Activated naive CD8-positive, alpha-beta T cell treated with anti-CD3 and anti-CD28 coated beads, Interleukin-2, amount 10 ng/mL, durations not matched to agents 7 days and 5 days (primary cell): Measurements from ENCODE around the gene HS3ST1. TPM values are rescaled to one million over a fixed set of nuclear protein-coding genes. Genes with fewer than 3 reads are reported as not detected.

Experiments
- ATAC-seq: fragments of 150-1000 bp; cut with Tn5 transposase; one replicate; pipeline ENCODE4 v1.10.0; 2021; ENCODE audit warnings: low read depth, moderate library complexity
- POLR2A ChIA-PET: fragments of 350-600 bp; sonication (Branson Sonifier 250); formaldehyde crosslinking; loops from one replicate; lab custom pipeline; 2021; ENCODE audit warnings: antibody characterized with exemption; lab: Charles Lee
- DNase-seq: peaks from one replicate; pipeline ENCODE4 v3.0.0; 2021
- H3K27ac Mint-ChIP-seq: one replicate; pipeline ENCODE4 v1.8.0; 2022; ENCODE audit warnings: mild to moderate bottlenecking, mixed read lengths
- H3K27me3 Mint-ChIP-seq: one replicate; pipeline ENCODE4 v1.8.0; 2022; ENCODE audit warnings: mild to moderate bottlenecking, moderate library complexity, mixed read lengths
- H3K36me3 Mint-ChIP-seq: one replicate; pipeline ENCODE4 v1.8.0; 2021; ENCODE audit warnings: mild to moderate bottlenecking, mixed read lengths
- H3K4me1 Mint-ChIP-seq: one replicate; pipeline ENCODE4 v1.8.0; 2021; ENCODE audit warnings: mixed read lengths
- H3K4me3 Mint-ChIP-seq: one replicate; pipeline ENCODE4 v1.8.0; 2022; ENCODE audit warnings: mild to moderate bottlenecking, moderate library complexity, mixed read lengths
- H3K9me3 Mint-ChIP-seq: one replicate; pipeline ENCODE4 v1.8.0; 2021; ENCODE audit warnings: mixed read lengths
- total RNA-seq, 2 experiments: library from RNA; stranded (reverse); gene quantifications; one replicate each; pipeline ENCODE4 v1.2.3, GENCODE V29; 2021

HS3ST1 gene
- total RNA-seq: under 1 TPM; 0.06 to 0.47 TPM

GRCh38 chr4:11428231-11428898 lies at the start of gene HS3ST1:
TSS of gene HS3ST1 (minus strand) at chr4:11428894. CDS start at chr4:11400005, 28,889 bp downstream.
- POLR2A ChIA-PET: no interaction called here
- peaks cover 12% of the 10 kb centered on the region for H3K4me1 Mint-ChIP-seq
- H3K4me3 Mint-ChIP-seq: peak within 1 kb of the TSS; percentile 74
- no peaks in the 10 kb centered on the region for H3K9me3 Mint-ChIP-seq
- H3K36me3 Mint-ChIP-seq: no peaks in the 10 kb centered on the region
- DNase-seq: peak; percentile 27
- peaks cover 51% of the 10 kb centered on the region for H3K27me3 Mint-ChIP-seq
- H3K27ac Mint-ChIP-seq: no peak within 1 kb of the TSS
- peak; percentile 57 for ATAC-seq

GRCh38 chr4:11475871-11476270 lies 47.2 kb upstream of the HS3ST1 start:
- ATAC-seq (no peak), DNase-seq (no peak)
- Mint-ChIP-seq H3K27me3 (no peaks in the 10 kb centered on the region), H3K4me3 (no peak overlapping the region), H3K4me1 (peaks cover 13% of the 10 kb centered on the region), H3K27ac (no peak overlapping the region), H3K36me3 (peaks cover 16% of the 10 kb centered on the region), H3K9me3 (peaks cover 8% of the 10 kb centered on the region)
- POLR2A ChIA-PET: no interaction called here

- Mint-ChIP-seq H3K27me3 (no peaks in the 10 kb centered on the region), H3K27ac (no peak overlapping the region), H3K4me3 (no peak overlapping the region), H3K9me3 (peaks cover 8% of the 10 kb centered on the region), H3K36me3 (peaks cover 16% of the 10 kb centered on the region), H3K4me1 (peaks cover 24% of the 10 kb centered on the region)
- DNase-seq: no peak
- no peak for ATAC-seq
- POLR2A ChIA-PET: no interaction called here
These were observed 45.5 kb upstream of the HS3ST1 start for GRCh38 chr4:11474146-11474545.

- Mint-ChIP-seq H3K27ac (peak overlapping the region; percentile 93), H3K4me3 (peak overlapping the region; percentile 65), H3K36me3 (peaks cover 14% of the 10 kb centered on the region), H3K4me1 (peaks cover 32% of the 10 kb centered on the region), H3K9me3 (peaks cover 4% of the 10 kb centered on the region), H3K27me3 (no peaks in the 10 kb centered on the region)
- POLR2A ChIA-PET: no interaction called here
- ATAC-seq: no peak
- no peak for DNase-seq
These were observed 43.8 kb upstream of the HS3ST1 start for GRCh38 chr4:11472535-11472934.

GRCh38 chr4:11471618-11472017 lies 42.9 kb upstream of the HS3ST1 start:
- H3K27ac Mint-ChIP-seq: peak overlapping the region; percentile 96
- ATAC-seq (peak; percentile 99), DNase-seq (peak; percentile 46)
- H3K9me3 Mint-ChIP-seq: no peaks in the 10 kb centered on the region
- no peaks in the 10 kb centered on the region for H3K27me3 Mint-ChIP-seq
- POLR2A ChIA-PET: interaction anchor here (1.0 kb wide), 1 partner anchor 9 kb away, joined by 6 read pairs; no protein-coding TSS in a partner anchor
- peaks cover 34% of the 10 kb centered on the region for H3K4me1 Mint-ChIP-seq
- peak overlapping the region; percentile 81 for H3K4me3 Mint-ChIP-seq
- H3K36me3 Mint-ChIP-seq: peaks cover 10% of the 10 kb centered on the region

GRCh38 chr4:11471046-11471441 lies 42.4 kb upstream of the HS3ST1 start:
- DNase-seq: no peak
- no peaks in the 10 kb centered on the region for H3K27me3 Mint-ChIP-seq
- H3K36me3 Mint-ChIP-seq: peaks cover 10% of the 10 kb centered on the region
- ATAC-seq: no peak
- POLR2A ChIA-PET: no interaction called here
- H3K4me3 Mint-ChIP-seq: peak overlapping the region; percentile 81
- no peaks in the 10 kb centered on the region for H3K9me3 Mint-ChIP-seq
- H3K4me1 Mint-ChIP-seq: peaks cover 34% of the 10 kb centered on the region
- H3K27ac Mint-ChIP-seq: peak overlapping the region; percentile 96

- POLR2A ChIA-PET: no interaction called here
- Mint-ChIP-seq H3K27me3 (no peaks in the 10 kb centered on the region), H3K4me3 (peak overlapping the region; percentile 81), H3K27ac (peak overlapping the region; percentile 96), H3K36me3 (peaks cover 10% of the 10 kb centered on the region), H3K4me1 (peaks cover 34% of the 10 kb centered on the region), H3K9me3 (no peaks in the 10 kb centered on the region)
- DNase-seq (no peak), ATAC-seq (no peak)
These were observed 41.8 kb upstream of the HS3ST1 start for GRCh38 chr4:11470438-11471045.

DNA sequence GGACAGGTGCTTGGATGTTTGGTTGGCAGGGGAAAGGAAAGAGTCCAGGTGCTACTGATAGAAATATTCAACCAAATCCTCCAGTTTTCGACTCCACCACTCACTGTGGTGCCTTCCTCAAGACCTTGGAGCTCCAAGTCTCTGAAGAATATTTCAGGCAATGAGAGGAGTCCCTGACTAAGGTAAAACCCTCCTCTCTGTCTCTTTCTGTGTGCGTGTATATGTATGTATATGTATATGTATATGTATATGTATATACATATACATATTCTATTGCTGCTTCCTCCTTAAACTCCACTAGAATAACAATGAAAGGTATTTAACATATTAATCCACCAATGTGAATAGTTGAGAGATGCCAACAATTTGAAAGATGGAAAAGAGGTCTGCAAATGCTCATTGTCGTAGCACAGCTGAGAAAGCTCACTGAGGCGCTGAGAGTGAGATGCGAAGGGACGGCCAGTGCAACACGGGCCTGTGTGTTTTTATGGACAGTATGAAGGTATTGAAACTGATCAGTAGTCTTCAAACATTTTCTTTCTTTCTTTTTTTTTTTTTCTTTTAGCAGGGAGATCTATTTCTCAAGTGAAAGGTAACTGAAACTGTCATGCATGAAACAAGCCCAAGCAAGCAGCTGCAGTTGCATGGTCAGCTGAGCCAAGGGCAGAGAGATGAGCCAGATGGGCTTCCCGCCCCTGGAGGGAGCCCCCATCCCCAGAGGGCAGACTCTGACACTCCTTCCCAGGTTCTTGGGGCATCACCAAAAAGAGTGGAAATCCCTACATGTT lies 41.1 kb upstream of the HS3ST1 start:
- Mint-ChIP-seq H3K4me1 (peaks cover 34% of the 10 kb centered on the region), H3K4me3 (no peak overlapping the region), H3K27ac (peak overlapping the region; percentile 96), H3K27me3 (no peaks in the 10 kb centered on the region), H3K9me3 (no peaks in the 10 kb centered on the region), H3K36me3 (peaks cover 10% of the 10 kb centered on the region)
- DNase-seq (no peak), ATAC-seq (no peak)
- POLR2A ChIA-PET: no interaction called here

DNA sequence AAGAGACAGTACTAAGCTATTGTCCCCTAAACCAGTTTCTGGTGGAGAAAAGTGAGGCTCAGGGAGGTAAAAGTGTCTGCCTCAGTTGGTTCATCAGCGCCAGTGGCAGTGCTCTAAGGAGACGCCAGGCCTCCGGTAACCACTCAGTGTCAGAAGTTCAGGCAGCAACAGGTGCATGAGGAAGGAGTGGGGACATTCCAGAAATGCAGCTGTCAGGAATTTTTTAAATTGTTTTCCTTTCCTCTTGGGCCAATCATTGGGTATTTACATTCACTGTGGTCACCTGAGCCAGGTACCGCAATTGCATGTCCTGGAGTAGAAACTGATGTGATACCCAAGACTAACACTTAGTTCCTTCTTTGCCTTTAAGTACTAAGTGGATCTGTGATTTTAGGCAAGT lies 40.2 kb upstream of the HS3ST1 start:
- Mint-ChIP-seq H3K4me3 (no peak overlapping the region), H3K27ac (no peak overlapping the region), H3K27me3 (no peaks in the 10 kb centered on the region), H3K4me1 (peaks cover 34% of the 10 kb centered on the region), H3K9me3 (no peaks in the 10 kb centered on the region), H3K36me3 (peaks cover 8% of the 10 kb centered on the region)
- POLR2A ChIA-PET: interaction anchor here (0.6 kb wide), 1 partner anchor 21 kb away, joined by 3 read pairs; no protein-coding TSS in a partner anchor
- ATAC-seq: no peak
- no peak for DNase-seq

DNA sequence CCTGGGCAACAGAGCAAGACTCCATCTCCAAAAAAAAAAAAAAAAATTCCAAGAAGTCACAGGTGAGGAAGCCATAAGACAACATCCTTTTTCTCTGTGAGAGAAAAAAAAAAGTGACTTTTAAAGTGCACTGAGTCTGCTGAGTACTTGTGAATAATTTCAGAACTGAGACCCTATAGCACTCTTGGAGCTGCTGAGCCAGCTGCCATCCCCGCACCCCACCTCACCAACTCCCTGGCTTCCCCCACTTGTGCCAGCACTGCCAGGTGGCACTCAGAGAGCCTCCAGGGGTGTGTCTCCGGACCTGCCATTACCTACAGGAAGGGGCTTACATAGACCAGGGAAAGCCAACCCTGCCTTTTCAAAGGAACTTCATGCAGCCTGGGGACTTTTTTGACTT lies 39.2 kb upstream of the HS3ST1 start:
- Mint-ChIP-seq H3K4me1 (peaks cover 31% of the 10 kb centered on the region), H3K4me3 (no peak overlapping the region), H3K36me3 (peaks cover 6% of the 10 kb centered on the region), H3K9me3 (no peaks in the 10 kb centered on the region), H3K27me3 (no peaks in the 10 kb centered on the region), H3K27ac (peak overlapping the region; percentile 8)
- ATAC-seq (no peak), DNase-seq (no peak)
- POLR2A ChIA-PET: interaction anchor here (0.6 kb wide), 1 partner anchor 14 kb away, joined by 3 read pairs; no protein-coding TSS in a partner anchor

DNA sequence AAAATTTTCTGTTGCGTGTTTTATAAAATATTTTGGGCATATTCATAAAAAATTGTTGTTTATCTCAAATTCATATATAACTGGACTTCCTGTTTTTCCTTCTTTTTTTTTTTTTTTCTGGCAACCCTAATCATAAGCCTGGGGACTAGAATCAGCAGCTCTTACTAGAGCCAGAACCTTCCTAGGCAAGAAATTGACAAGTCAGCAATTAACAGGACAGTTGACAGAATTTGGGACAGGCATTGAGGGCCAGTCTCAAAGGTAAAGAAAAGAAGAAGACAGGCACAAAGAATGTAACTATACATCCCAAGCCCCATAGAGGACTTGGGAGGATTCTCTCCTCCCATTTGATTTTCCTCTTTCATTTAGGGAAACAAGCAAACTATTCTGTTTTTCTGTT lies 35.0 kb upstream of the HS3ST1 start:
- Mint-ChIP-seq H3K9me3 (peaks cover 5% of the 10 kb centered on the region), H3K4me1 (peaks cover 10% of the 10 kb centered on the region), H3K27me3 (no peaks in the 10 kb centered on the region), H3K27ac (no peak overlapping the region), H3K36me3 (peaks cover 2% of the 10 kb centered on the region), H3K4me3 (no peak overlapping the region)
- DNase-seq: no peak
- ATAC-seq: no peak
- POLR2A ChIA-PET: no interaction called here

GRCh38 chr4:11456401-11456800 lies 27.7 kb upstream of the HS3ST1 start:
- Mint-ChIP-seq H3K27me3 (peaks cover 8% of the 10 kb centered on the region), H3K9me3 (peaks cover 10% of the 10 kb centered on the region), H3K27ac (no peak overlapping the region), H3K36me3 (peaks cover 2% of the 10 kb centered on the region), H3K4me3 (no peak overlapping the region), H3K4me1 (no peaks in the 10 kb centered on the region)
- ATAC-seq (no peak), DNase-seq (no peak)
- POLR2A ChIA-PET: no interaction called here

DNA sequence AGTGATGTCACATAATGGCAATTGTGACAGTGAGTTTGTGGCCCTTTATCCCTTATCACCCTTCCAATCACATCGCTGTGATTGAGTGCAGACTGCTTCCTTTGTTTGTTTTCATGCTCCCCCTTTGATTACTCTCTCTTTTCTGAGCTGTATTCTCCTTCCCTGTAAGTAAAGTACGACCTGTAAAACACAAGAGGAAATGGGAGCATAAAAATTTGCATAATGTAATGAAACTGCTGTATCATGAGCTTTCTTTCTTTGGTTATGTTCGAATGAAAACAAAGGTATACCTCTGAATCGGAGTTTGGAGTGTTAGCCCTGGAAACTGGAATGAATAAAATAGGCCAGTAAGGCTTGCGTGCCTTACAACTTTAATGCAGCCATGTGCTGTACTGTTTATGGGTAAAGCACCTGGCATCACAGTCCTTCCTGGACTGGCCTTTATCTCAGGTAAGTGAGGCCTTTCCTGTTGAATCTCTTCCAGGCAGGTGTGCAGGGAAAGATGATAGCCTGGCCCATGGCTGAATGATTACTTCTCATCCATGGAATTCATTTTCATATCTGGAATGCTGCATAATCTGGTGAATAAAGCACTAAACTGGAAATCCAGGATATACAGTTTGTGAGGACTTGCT lies 26.6 kb upstream of the HS3ST1 start:
- H3K9me3 Mint-ChIP-seq: peaks cover 7% of the 10 kb centered on the region
- peaks cover 8% of the 10 kb centered on the region for H3K27me3 Mint-ChIP-seq
- H3K27ac Mint-ChIP-seq: no peak overlapping the region
- no peaks in the 10 kb centered on the region for H3K4me1 Mint-ChIP-seq
- H3K36me3 Mint-ChIP-seq: peaks cover 2% of the 10 kb centered on the region
- no peak overlapping the region for H3K4me3 Mint-ChIP-seq
- DNase-seq (no peak), ATAC-seq (no peak)
- POLR2A ChIA-PET: no interaction called here
